Measurements from ENCODE around the gene PSME1.
"Not testable (repeated sequence)": the region's sequence is repeated elsewhere in the genome, so short reads cannot be mapped to it uniquely, and the experiment has no call there.

Gene PSME1

GRCh38 chr14:24105609-24106239 lies 30.3 kb upstream of the PSME1 start:
- not testable (repeated sequence) for DNase-seq

GRCh38 chr14:24106672-24107271 lies 29.2 kb upstream of the PSME1 start:
- DNase-seq, result no peak

- no peak for DNase-seq
Measured at GRCh38 chr14:24108336-24108874, 27.6 kb upstream of the PSME1 start.

GRCh38 chr14:24110060-24110459 lies 25.9 kb upstream of the PSME1 start:
- DNase-seq, result no peak

- DNase-seq, result no peak
Measured at GRCh38 chr14:24110523-24110922, 25.5 kb upstream of the PSME1 start.

DNA sequence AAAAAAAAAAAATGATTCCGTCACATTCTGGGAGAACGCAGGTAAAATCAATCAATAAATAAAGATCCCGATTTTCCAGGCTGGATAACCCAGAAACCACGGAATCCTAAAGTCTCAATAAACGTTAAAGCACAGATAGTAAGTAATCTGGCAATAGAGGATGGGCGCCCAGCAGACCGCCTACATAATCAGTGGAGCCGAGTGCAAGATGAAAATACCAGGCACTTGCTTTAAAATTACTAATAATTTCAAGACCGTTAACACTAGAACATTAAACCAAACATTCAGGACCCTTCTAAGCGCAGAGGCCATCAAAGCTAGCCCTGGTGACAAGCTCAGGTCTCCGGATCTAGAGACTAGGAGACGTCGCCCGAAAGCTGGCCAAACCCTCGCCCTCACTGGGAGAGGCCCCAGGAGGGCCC lies 22.6 kb upstream of the PSME1 start:
- no peak for DNase-seq

DNA sequence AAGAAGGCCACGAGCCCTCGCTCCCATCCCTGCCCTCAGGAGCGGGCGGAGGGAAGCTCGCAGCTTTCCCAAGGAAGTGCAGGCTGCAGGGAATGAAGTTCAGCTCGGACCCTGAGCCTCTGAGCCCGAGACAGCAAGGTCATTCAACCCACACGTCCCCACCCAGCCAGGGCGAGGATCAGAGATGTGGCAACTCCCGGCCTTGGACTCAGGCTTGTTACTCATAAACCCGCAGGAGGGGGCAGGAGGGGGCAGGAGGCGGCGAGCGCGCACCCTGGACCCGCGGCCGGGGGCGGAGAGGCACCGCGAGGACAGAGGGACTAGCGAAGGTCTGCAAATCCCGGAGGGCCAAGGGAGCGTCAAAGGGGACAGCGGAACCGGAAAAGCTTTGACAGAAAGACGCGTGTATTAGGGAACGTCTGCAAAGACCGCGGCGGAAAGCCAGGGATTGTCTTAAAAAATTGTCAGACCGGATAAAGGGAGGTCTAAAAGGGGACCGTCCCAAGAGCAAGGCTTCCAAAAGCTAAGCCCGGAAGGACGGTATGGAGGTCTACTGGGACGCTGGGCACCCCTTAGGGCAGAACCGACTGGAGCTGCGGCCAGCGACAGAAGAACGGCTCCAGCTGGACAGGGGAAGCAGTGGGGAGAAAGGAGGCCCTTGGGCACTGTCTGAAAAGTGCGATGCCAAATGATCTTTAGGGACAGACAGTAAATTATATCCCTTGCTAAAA lies 22.0 kb upstream of the PSME1 start:
- peak; percentile 94 to 97 (median 97) for DNase-seq

DNA sequence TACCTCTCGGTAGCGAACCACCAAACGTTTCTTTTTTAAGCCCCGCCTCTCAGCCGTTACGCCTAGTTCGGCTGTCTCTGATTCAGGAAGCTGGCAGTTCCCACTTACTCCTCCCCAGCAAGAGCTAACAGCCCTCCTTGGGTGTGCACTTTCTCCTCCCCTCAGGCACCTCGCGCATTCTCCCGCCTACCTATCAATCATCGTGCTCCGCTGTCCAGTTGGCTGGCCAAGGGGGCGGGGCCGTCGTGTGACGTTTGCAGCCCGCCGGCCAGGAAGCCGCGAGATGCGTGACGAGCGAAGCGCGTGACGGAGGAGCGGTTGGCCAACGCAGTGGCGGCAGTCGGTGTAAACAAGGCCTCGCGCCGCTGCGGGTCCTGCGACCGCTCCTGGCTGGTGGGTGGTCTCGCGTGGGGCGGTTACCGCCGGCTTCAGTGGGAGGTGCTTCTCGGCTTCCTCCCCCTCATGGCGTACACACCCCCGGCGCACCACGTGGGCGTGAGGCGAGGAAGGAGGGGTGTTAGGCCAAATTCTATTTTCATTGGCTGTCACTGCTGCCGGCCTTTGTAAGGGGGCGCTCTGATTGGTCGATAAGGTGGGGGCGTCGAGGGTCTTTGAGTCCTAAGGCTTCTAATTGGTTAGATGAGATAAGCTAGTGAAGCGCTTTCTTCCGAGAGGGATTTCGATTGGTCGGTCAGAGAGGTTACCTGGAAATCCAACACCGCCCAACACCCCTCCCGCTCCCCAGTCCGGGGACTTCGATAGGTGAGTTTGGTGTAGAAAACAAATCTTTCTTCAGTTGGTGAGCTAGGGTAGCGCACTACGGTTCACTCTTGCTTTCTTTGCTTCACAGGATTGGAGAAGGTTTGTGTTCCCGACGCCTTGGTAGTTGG lies 21.2 kb upstream of the PSME1 start, which contains the start of the genes DCAF11 and NRL:
Gene DCAF11 (plus strand): TSS at position 246 of the 890 bp plus-strand sequence. CDS start 818 bp downstream, outside the sequence.
Gene NRL (minus strand): TSS at position 418 of the 890 bp plus-strand sequence. CDS start 32,101 bp downstream, outside the sequence.
- peak; percentile 99 to 100 (median 100) for DNase-seq

DNA sequence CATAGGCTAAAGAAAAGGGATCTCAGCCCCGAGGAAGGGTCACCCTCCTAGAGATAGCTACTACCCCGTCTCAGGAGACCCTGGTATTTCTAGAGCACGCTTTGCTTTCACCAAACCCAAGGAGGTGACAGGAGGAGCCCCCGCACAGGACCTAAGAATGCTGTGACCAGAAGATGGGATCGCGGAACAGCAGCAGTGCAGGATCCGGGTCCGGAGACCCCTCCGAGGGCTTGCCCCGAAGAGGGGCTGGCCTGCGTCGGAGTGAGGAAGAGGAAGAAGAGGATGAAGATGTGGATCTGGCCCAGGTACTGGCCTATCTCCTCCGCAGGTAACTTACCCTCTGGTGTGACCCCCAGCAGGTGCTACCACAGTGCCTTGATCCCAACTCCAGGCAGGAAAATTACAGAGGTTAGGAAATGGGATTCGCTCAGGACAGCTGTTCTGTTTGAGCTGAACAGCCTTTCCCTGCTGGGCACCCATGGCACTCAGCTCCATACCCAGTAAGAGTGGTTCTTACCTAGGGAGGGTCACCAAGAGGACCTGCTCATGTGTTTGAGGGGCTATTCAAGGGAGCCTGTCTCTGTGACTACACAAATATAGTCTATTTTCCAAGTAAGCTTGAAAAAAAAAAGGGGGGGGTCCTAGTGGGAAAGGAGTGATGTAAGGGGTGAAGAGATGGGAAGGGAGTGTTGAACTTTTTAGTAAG lies 20.4 kb upstream of the PSME1 start:
- no peak for DNase-seq

GRCh38 chr14:24116128-24116814 lies 19.7 kb upstream of the PSME1 start:
- no peak for DNase-seq

DNA sequence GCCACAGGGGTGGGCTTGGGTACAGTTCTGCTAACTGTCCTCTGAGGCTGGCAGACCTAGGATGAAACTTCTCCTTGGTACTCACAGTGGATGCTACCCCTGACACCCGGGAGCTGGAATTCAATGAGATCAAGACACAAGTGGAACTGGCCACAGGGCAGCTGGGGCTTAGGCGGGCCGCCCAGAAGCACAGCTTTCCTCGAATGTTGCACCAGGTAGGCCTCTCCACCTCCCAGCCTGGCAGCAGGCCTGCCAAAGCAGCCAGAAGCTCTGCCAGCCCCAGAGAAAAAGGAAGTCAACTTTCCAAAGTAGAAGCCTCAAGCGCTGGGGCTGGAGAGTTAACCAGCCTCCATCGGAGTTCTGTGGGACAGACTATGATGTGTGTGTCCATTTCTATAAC lies 18.8 kb upstream of the PSME1 start:
- no peak for DNase-seq

DNA sequence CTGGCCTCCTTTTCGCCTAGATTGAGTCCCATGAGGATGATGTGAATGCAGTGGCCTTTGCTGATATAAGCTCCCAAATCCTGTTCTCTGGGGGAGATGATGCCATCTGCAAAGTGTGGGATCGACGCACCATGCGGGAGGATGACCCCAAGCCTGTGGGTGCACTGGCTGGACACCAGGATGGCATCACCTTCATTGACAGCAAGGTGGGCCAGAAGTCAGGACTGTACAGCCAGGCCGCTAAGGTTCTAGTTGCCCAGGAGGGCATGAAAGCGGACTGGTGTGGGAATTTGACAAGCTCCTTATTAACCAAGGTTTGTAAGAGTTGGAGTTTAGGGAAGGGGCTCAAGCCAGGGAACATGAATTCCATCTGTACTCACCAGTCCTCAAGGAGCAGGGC lies 16.3 kb upstream of the PSME1 start:
- no peak for DNase-seq

DNA sequence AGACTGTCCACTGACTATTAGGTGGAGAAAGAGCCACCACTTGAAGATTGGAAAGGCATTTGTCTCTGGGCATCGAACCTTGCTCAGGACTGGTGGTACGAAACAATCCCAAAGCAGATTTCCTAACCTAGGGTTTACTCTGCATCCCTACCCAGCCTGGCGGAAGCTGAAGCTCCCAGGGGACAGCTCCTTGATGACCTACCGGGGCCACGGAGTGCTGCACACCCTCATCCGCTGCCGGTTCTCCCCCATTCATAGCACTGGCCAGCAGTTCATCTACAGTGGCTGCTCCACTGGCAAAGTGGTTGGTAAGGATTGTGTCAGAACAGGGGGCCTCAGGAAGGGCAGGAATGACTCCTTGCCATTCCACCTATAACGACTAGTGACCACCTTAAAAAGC lies 14.8 kb upstream of the PSME1 start:
- no peak for DNase-seq

GRCh38 chr14:24122416-24122815 lies 13.6 kb upstream of the PSME1 start:
- no peak for DNase-seq

DNA sequence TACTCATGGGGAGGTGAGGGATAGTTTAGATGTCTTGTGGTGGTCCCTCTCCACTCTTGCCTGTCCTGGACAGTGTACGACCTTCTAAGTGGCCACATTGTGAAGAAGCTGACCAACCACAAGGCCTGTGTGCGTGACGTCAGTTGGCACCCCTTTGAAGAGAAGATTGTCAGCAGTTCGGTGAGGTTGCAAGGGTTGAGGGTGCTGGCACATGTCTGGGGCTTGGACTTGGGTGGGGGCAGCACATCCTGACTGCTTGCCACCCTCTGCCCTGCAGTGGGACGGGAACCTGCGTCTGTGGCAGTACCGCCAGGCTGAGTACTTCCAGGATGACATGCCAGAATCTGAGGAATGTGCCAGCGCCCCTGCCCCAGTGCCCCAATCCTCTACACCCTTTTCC lies 13.1 kb upstream of the PSME1 start:
- DNase-seq, result no peak

DNA sequence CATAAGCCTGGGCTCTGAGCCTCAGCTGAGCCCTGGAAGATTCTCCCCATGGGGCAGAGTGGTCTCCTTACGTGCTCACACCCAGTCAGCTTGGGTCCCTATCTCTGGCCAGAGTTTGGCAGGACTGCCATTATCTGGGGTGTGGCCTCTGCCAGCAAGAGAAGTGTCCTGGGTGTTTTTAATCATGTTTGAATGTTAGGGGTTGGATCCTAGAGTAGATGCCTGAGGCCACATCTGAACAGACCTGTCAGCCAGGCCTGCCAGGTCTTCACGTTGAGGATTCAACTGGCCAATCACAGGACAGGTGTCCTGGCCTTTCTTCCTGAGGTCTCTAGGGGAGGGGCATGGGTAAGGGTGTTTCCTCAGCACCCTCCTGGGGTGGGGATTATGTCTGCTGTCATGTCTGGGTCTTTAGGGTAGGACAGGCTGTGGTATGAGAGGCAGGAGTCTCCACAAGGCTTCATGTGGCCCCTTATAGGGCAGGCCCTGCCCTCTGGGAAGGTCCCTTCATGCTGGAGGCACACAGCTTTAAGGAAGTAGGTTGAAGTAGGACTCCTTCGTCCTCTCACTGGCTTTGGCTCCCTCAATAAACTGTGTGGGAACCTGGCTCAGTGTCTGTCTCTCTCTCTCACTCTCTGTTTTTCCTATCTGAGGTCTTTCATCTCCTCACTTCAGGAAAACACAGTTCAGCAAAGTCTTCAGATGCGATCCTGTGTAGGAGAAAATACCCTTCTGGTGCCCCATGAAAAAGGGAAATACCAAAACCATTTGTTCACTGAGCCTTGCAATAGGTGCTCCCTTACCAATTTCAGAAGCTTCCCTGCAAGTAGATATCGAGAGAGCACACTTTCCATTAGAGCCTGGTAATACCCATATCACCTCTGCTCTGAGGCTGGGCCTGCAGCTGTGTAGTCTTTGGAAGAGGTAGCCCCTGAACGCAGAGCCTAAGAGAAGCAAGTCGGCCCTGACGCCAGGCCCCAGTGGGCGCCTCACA lies 12.3 kb upstream of the PSME1 start:
- DNase-seq, result peak in 1 of 3 donors; percentile 20

DNA sequence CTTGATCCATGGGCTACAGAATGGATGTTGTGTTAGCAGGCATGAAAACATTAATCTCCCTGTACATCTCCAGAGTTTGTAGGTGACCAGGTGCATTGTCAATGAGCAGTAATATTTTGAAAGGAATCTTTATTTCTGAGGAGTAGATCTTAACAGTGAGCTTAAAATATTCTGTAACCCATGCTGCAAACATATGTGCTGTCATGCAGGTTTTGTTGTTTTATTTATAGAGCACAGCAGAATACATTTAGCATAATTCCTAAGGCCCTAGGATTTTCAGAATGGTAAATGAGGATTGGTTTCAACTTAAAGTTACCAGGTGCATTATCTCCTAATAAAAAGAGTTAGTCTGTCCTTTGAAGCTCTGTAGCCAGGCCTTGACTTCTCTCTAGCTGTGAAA lies 9.1 kb upstream of the PSME1 start:
- no peak for DNase-seq

GRCh38 chr14:24127673-24128072 lies 8.3 kb upstream of the PSME1 start:
- no peak for DNase-seq

- DNase-seq, result no peak
Measured at GRCh38 chr14:24129410-24129998, 6.5 kb upstream of the PSME1 start.

- DNase-seq, result no peak
Measured at GRCh38 chr14:24130380-24130716, 5.6 kb upstream of the PSME1 start, which contains the start of gene FITM1. Gene FITM1, plus strand, starts transcription at chr14:24130659. Its CDS starts 905 bp downstream, at chr14:24131564.

Data from suppressor macrophage treated with lipopolysaccharide for 1 hour (primary cell).